GM12801 (cell line): ENCODE results near the gene DOCK3.

ENCODE experiments used
- CTCF ChIP-seq: IDR thresholded peaks from one replicate; pipeline ENCODE4 v1.5.1; 2011; ENCODE audit warnings: control low read depth; ENCODE audit not compliant: insufficient read length; ENCODE audit errors: extremely low read depth

Gene DOCK3

DNA sequence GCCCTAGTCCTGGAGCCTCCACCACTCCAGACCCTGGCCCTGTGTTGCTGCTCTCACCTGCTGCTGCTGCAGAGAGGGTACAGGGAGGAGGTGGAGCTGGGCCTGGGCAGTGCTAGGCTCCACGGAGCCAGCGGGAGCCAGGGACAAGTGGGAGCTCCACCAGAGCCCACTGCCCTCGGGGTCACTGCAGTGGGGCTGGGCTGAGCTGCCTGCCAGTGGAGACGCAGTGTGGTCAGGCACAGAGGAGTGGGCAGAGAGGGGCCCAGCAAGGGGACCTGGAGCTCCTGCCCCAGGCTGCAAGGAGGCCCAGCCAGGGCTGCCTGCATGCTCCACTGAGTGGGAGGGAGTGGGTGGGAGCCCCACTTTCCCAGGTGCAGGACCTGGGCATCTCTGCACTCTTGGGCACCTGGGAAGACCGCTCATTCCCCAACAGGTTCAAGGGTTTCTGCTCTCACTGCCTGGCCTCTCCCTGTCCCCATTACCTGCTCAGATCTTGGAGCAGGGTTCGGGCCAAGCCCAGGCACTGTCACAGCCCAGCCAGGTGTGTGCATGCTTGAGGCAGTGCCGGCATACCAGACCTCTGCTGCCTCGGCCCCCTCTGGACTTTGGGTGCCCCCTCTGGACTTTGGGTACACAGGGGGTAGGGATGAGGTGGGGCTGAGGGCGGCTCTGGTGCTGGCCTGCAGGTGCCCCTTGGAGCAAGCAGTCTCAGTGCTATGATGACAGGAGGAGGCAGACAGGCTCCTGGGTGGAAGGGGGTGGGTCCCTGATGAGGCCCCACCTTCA, 308.0 kb downstream of the DOCK3 start:
- TF ChIP-seq CTCF, result no peak

GRCh38 chr3:50983887-50984286, 309.2 kb downstream of the DOCK3 start:
- no peak for TF ChIP-seq CTCF

DNA sequence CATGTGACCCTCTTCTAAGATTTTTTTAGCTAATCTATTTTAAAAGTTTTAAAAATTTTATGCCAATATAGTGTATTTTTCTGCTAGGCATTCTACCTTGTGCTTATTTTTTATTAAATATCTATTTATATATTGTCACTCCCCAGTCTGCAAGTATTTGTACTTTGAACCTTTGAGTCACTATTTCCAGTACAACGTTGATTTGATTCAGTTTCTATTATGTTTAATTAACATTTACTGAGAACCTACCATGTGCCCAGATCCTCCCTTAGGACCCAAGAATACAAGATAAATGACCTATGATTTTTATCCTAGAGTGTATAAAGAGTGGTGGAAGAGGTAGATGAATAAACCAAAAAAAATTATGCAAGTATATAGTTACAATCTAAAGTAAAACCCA, 311.2 kb downstream of the DOCK3 start:
- no peak for TF ChIP-seq CTCF

GRCh38 chr3:50986726-50987125, 312.0 kb downstream of the DOCK3 start:
- no peak for TF ChIP-seq CTCF

GRCh38 chr3:50994537-50994936, 319.8 kb downstream of the DOCK3 start:
- TF ChIP-seq CTCF, result no peak

DNA sequence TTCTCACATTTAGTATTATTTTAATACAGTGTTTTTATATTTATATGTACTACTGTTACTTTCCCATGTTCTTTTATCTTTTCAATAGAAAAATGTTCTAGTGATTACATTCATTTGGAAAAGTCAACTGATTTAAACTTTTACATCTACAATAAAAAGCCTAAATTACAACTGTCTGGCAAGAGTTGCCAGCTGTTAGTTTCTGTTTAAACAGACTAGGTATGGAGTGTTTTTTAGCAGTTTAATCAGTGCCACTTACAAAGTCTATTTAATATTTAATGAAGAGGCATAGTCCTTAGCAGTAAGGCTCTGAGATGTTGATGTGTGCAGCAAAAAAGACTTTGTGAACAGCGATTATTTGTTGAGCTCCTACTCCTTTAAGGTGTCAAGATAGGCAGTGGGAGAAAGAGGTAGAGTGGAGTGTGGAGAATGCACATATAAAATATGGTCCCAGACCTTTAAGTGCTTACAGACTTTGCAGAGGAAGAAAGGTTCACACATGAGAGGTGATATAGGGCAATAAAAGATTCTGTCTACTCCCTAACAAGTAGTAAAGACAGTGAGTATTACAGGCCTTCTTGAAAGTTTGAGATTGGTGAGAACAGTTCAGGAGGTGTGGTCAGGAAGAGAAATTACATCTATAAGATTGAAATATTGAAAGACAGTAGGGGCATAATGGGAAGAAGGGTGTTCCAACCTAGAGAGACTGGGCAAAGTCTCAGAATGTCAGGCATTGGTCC, 320.5 kb downstream of the DOCK3 start:
- no peak for TF ChIP-seq CTCF

GRCh38 chr3:51002495-51002894, 327.8 kb downstream of the DOCK3 start:
- no peak for TF ChIP-seq CTCF
